IPS-18a (cell line): ENCODE data around the gene DNAJC1.
"Not testable (repeated sequence)": the region's sequence is repeated elsewhere in the genome, so short reads cannot be mapped to it uniquely, and the experiment has no call there.

ENCODE experiments used
- H3K27ac ChIP-seq: one replicate; pipeline ENCODE4 v1.5.1; 2013; ENCODE audit warnings: low read length
- H3K27me3 ChIP-seq: one replicate; pipeline ENCODE4 v1.6.1; 2013; ENCODE audit warnings: mild to moderate bottlenecking, low read length; ENCODE audit not compliant: control insufficient read depth, insufficient read depth
- H3K36me3 ChIP-seq: one replicate; pipeline ENCODE4 v1.6.1; 2013; ENCODE audit warnings: low read depth, low read length; ENCODE audit not compliant: control insufficient read depth
- H3K4me1 ChIP-seq: one replicate; pipeline ENCODE4 v1.6.1; 2013; ENCODE audit warnings: low read depth, low read length; ENCODE audit not compliant: control insufficient read depth
- H3K4me3 ChIP-seq: one replicate; pipeline ENCODE4 v1.5.1; 2013; ENCODE audit warnings: low read length
- H3K9ac ChIP-seq: one replicate; pipeline ENCODE4 v1.6.1; 2013; ENCODE audit warnings: mild to moderate bottlenecking, low read length, moderate library complexity
- H3K9me3 ChIP-seq: one replicate; pipeline ENCODE4 v1.6.1; 2013; ENCODE audit warnings: low read depth, low read length; ENCODE audit not compliant: control insufficient read depth

DNAJC1 gene

GRCh38 chr10:21891439-21891838, 112.1 kb downstream of the DNAJC1 start:
- Histone ChIP-seq H3K27me3 (no peaks in the 10 kb centered on the region), H3K9ac (no peak overlapping the region), H3K4me3 (no peak overlapping the region), H3K36me3 (no peaks in the 10 kb centered on the region), H3K4me1 (no peaks in the 10 kb centered on the region), H3K27ac (no peak overlapping the region), H3K9me3 (no peaks in the 10 kb centered on the region)

DNA sequence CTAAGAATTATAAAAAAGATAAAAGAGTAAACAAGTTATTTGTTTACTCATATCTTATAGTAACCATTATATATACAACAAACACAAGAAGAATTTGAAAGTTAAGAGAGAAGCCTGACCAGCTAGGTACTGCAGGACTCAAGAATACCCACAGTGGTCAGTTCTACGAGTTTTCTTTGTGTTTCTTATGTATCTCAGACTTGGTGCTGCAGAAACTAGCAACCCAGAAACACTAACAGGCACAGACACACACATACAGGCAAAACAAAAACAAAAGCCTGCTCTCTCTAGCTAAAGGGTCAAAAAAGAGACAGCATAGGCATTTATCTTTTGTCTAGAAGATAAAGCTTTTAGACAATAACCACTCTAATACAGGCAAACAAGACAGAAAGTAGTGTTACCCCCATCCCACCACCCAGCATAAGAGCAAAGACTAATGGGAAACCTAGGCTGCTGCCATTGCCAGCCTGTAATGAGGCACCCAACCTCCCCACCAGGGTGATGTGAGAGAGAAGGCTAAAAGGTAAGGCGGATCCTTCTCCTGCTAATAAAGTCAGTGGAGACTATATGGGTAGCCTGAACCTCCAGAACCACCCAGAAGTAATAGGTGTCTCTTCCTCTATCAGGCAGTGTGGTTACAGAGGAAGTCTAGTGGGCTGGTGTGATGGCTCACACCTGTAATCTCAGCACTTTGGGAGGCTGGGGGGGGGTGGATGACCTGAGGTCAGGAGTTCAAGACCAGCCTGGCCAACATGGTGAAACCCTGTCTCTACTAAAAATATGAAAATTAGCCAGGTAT, 113.9 kb downstream of the DNAJC1 start:
- Histone ChIP-seq H3K27ac (no peak overlapping the region), H3K27me3 (no peaks in the 10 kb centered on the region), H3K4me3 (no peak overlapping the region), H3K36me3 (no peaks in the 10 kb centered on the region), H3K9me3 (peaks cover 4% of the 10 kb centered on the region), H3K9ac (no peak overlapping the region), H3K4me1 (no peaks in the 10 kb centered on the region)

- Histone ChIP-seq H3K36me3 (no peaks in the 10 kb centered on the region), H3K4me3 (no peak overlapping the region), H3K9ac (no peak overlapping the region), H3K27me3 (no peaks in the 10 kb centered on the region), H3K4me1 (no peaks in the 10 kb centered on the region), H3K9me3 (peaks cover 4% of the 10 kb centered on the region), H3K27ac (no peak overlapping the region)
These were observed 114.6 kb downstream of the DNAJC1 start for GRCh38 chr10:21888959-21889358.

- no peaks in the 10 kb centered on the region for H3K27me3 ChIP-seq
- no peak overlapping the region for H3K4me3 ChIP-seq
These were observed 117.6 kb downstream of the DNAJC1 start for GRCh38 chr10:21885940-21886339.

GRCh38 chr10:21873198-21873597, 130.3 kb downstream of the DNAJC1 start:
- Histone ChIP-seq H3K27me3 (no peaks in the 10 kb centered on the region), H3K4me1 (peaks cover 15% of the 10 kb centered on the region), H3K9ac (no peak overlapping the region), H3K27ac (no peak overlapping the region), H3K9me3 (no peaks in the 10 kb centered on the region), H3K36me3 (no peaks in the 10 kb centered on the region), H3K4me3 (no peak overlapping the region)

More at GRCh38 chr10:21885940-21886339, 117.6 kb downstream of the DNAJC1 start:
- H3K9ac ChIP-seq: no peak overlapping the region
- H3K9me3 ChIP-seq: peaks cover 4% of the 10 kb centered on the region
- no peak overlapping the region for H3K27ac ChIP-seq
- H3K36me3 ChIP-seq: no peaks in the 10 kb centered on the region
- H3K4me1 ChIP-seq: no peaks in the 10 kb centered on the region

- peaks cover 15% of the 10 kb centered on the region for H3K4me1 ChIP-seq
- not testable (repeated sequence) for H3K36me3 ChIP-seq, H3K27ac ChIP-seq, H3K9me3 ChIP-seq, H3K4me3 ChIP-seq, H3K9ac ChIP-seq, H3K27me3 ChIP-seq
These were observed 130.8 kb downstream of the DNAJC1 start for GRCh38 chr10:21872771-21873170.

DNA sequence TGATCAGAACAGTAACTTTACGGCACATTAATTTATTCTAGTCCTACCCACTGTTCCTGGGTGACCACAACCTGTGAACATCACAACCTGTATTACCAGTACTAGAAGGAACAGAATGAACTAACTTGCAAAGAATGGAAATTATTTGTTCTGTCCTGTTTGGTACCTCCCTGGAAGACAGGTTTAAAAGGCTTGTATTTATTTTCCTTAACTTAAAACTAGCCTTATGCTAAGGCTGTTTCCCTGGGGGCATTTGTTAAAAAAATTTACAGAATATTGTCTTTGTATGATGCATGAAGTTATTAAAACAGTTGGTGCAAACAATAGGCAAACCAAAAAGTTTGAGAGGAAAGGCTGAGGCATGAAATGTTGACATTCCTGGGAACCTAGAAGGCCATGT, 132.7 kb downstream of the DNAJC1 start:
- Histone ChIP-seq H3K4me3 (no peak overlapping the region), H3K4me1 (peaks cover 15% of the 10 kb centered on the region), H3K9ac (no peak overlapping the region), H3K36me3 (no peaks in the 10 kb centered on the region), H3K27me3 (no peaks in the 10 kb centered on the region), H3K9me3 (no peaks in the 10 kb centered on the region), H3K27ac (no peak overlapping the region)

GRCh38 chr10:21869087-21869486, 134.4 kb downstream of the DNAJC1 start:
- not testable (repeated sequence) for H3K36me3 ChIP-seq, H3K27ac ChIP-seq, H3K9me3 ChIP-seq, H3K9ac ChIP-seq, H3K27me3 ChIP-seq
- peaks cover 15% of the 10 kb centered on the region for H3K4me1 ChIP-seq
- H3K4me3 ChIP-seq: peak overlapping the region; percentile 24

- no peaks in the 10 kb centered on the region for H3K36me3 ChIP-seq
- H3K9ac ChIP-seq: no peak overlapping the region
- no peaks in the 10 kb centered on the region for H3K9me3 ChIP-seq
- no peak overlapping the region for H3K4me3 ChIP-seq
- H3K4me1 ChIP-seq: no peaks in the 10 kb centered on the region
- no peaks in the 10 kb centered on the region for H3K27me3 ChIP-seq
- no peak overlapping the region for H3K27ac ChIP-seq
These were observed 142.8 kb downstream of the DNAJC1 start for GRCh38 chr10:21860718-21861117.

DNA sequence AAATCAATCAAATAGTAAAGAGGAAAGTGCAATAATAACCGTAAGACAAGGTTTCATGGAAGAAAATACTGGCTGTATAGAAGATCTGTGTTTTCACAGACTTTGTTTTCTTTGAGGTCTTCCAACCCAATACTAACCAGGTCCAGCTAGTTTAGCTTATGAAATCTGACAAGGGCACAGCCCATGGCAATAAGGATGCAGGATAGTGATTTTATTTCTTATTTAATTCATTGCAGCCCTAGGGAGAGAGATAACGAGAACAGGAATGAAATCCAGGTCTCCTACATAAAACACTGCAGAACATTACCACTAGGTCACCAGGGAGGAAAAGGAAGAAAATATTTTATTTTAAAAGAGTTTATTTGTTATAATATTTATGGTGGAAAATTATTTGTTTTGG, 145.1 kb downstream of the DNAJC1 start:
- Histone ChIP-seq H3K9ac (no peak overlapping the region), H3K27ac (no peak overlapping the region), H3K27me3 (no peaks in the 10 kb centered on the region), H3K4me1 (no peaks in the 10 kb centered on the region), H3K36me3 (no peaks in the 10 kb centered on the region), H3K4me3 (no peak overlapping the region), H3K9me3 (no peaks in the 10 kb centered on the region)

GRCh38 chr10:21849607-21850006, 153.9 kb downstream of the DNAJC1 start:
- Histone ChIP-seq H3K9ac (no peak overlapping the region), H3K9me3 (no peaks in the 10 kb centered on the region), H3K27me3 (no peaks in the 10 kb centered on the region), H3K36me3 (no peaks in the 10 kb centered on the region), H3K4me3 (no peak overlapping the region), H3K27ac (no peak overlapping the region), H3K4me1 (no peaks in the 10 kb centered on the region)

DNA sequence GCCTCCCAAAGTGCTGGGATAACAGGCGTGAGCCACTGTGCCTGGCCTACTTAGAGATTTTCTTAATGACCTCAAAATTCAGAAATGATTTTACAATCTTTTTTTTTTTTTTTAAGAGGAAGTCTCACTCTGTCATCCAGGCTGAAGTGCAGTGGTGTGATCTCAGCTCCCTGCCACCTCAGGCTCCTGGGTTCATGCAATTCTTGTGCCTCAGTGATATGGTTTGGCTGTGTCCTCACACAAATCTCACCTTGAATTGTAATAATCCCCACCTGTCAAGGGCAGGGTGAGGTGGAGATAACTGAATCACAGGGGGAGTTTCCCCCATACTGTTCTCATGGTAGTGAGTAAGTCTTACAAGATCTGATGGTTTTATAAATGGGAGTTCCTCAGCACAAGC, 159.9 kb downstream of the DNAJC1 start:
- no peaks in the 10 kb centered on the region for H3K36me3 ChIP-seq
- no peaks in the 10 kb centered on the region for H3K27me3 ChIP-seq
- H3K9ac ChIP-seq: no peak overlapping the region
- H3K4me3 ChIP-seq: no peak overlapping the region
- no peak overlapping the region for H3K27ac ChIP-seq
- H3K9me3 ChIP-seq: no peaks in the 10 kb centered on the region
- no peaks in the 10 kb centered on the region for H3K4me1 ChIP-seq
